HG03442 (cell line): Measurements from ENCODE around the gene BPIFA3.

Experiments
- ATAC-seq: cut with Tn5 transposase; IDR thresholded peaks from one replicate; pipeline ENCODE4 v1.9.1; 2021; ENCODE audit warnings: mild to moderate bottlenecking, moderate library complexity; ENCODE audit not compliant: unreplicated experiment

Gene BPIFA3

DNA sequence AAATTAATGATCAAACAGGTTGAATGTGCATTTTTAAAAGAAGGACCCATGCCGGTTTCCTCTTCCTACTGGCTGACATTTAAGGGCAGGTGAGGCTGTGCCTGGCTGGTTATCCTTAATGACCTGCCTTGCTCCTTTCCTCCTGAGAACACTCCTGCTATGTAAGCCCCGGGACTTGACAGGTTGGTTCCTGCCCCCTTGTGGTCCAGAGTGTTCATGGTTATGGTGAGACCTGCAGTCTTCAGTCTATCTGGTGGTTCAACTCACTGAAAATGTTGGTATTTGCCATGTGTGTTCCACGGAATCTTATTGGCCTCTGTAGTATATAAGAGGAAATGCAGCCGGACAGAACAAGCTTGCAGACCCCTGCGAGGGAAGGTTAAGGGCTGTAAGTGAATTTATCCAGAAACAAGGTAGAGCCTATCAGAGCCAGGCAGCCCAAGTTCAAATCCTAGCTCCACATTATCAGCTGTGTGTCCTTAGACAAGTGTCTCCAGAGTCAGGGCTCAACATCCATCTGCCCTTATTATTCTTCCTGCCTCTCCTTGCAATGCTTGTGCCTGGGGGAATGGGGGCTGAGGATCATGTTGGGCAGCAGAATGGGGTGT lies 5.2 kb upstream of the BPIFA3 start:
- ATAC-seq = no peak

DNA sequence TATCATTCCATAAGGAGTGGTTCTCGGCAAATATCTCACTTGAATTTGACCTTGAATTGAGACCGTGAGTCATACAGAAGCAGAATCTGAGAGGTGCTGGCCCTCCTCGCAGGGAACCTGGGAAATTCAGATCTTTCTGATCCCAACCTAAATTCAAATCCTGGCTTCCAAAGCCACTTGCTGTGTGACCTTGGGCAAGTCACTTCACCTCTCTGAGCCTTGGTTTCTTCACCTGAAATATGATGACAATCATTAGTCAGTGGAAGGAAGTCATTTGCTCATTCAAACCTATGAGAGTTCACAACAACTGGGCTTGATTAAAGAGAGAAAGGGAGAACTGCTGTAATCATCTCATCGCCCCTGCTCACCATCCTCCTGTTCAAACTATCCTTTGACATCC lies 7.2 kb downstream of the BPIFA3 start:
- ATAC-seq = no peak

- ATAC-seq = no peak
Measured at GRCh38 chr20:33229843-33230242, 12.7 kb downstream of the BPIFA3 start.

DNA sequence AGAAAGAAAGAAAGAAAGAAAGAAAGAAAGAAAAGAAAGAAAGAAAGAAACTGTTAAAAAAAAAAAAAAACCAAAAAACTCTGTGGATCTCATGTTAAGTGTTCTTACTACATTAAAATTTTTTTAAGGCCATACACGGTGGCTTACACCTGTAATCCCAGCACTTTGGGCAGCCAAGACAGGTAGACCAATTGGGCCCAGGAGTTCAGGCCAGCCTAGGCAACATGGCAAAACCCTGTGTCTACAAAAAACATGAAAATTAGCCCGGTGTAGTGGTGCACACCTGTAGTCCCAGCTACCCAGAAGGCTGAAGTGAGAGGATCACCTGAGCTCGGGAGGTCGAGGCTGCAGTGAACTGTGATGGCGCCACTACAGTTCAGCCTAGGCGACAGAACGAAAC lies 14.1 kb downstream of the BPIFA3 start:
- ATAC-seq = no peak

DNA sequence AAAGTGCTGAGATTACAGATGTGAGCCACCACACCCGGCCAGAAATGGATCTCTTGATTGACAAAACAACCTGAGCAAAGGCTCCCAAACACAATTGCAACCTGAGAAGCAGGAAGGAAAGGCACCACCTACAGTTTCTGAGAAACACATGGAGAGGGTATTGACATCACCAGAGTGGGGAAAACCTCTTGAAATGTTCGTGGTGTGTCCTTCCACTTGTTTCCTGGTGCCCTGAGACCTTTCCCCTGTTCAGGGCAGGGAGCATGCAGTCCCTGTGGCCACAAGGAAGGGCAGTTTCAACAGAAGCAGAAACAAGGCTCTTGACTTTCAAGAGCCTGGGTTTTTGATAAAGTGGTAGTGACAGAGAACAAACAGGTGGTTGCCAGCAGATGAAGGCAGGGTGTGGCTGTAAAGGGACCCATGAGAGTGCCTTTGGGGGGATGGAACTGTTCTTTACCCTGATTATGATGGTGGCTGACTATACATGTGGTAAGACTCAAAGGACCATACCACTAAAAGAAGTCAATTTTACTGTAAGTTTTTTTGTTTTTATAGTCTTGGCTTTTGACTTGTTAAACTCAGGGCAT lies 15.4 kb downstream of the BPIFA3 start:
- ATAC-seq = no peak

GRCh38 chr20:33233129-33233774 lies 16.1 kb downstream of the BPIFA3 start:
- no peak for ATAC-seq

- ATAC-seq = no peak
Measured at GRCh38 chr20:33234050-33234449, 16.9 kb downstream of the BPIFA3 start.

DNA sequence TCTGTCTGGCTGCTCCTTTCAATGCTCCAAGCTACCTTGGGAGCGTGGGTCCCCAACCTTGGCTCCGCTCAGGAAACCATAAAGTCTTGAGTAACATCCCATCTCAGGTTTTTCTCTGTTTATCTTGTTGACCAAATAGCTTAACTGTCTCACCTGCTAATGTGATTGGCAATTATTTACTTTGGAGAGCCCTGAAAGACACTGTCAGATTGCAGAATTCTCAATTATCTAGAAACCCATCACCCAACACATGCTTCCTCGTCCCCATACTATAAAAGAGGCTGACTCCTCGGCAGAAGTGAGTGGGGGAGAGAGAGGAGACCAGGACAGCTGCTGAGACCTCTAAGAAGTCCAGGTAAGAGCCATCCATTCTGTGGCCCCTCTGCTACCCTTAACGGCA lies 18.5 kb downstream of the BPIFA3 start, which contains the start of gene BPIFA1:
Gene BPIFA1 (plus strand): TSS at position 301 of the 400 bp plus-strand sequence. CDS start 1,716 bp downstream, outside the sequence.
- ATAC-seq = no peak

- no peak for ATAC-seq
Measured at GRCh38 chr20:33236351-33236750, 19.2 kb downstream of the BPIFA3 start.

DNA sequence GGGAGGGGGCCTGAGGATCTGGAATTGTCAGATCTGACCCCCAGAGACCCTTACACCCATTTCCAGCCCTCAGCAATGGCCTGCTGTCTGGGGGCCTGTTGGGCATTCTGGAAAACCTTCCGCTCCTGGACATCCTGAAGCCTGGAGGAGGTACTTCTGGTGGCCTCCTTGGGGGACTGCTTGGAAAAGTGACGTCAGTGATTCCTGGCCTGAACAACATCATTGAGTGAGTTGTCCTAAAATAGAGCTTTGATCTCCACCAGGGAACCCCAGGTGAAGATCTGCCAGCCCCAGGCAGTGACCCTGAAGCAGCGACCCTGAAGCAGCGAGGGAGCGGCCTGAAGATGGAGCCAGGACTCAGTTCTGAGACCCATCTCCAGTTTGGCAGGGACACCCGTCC lies 20.8 kb downstream of the BPIFA3 start:
- ATAC-seq = no peak

GRCh38 chr20:33239418-33239817 lies 22.3 kb downstream of the BPIFA3 start:
- ATAC-seq = no peak

DNA sequence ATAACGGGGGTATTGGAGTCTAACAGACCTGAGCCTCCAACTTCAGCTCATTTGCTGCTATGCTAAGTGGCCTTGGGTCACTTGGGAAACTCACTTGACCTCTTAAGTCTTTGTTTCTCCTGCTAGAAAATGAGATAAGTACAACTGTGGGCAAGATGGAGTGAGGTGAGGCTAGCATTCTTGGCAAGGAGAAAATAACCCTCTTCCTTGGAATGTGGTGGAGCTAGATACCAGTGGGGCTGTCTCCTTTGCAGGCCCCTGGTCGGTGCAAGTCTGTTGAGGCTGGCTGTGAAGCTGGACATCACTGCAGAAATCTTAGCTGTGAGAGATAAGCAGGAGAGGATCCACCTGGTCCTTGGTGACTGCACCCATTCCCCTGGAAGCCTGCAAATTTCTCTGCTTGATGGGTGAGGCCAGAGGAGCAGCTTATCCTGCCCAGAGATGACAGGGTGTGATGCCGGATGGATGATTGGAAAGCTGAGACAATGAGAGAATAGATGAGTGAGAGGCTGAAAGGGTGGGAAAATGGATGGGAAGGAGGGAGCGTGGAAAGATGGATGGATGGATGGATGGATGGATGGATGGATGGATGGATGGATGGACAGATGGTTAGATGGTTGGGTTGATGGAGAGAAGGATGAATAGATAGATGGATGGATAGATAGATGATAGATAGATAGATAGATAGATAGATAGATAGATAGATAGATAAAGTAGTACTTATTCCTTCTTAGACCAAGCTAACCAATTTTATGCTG lies 23.0 kb downstream of the BPIFA3 start:
- ATAC-seq = no peak

DNA sequence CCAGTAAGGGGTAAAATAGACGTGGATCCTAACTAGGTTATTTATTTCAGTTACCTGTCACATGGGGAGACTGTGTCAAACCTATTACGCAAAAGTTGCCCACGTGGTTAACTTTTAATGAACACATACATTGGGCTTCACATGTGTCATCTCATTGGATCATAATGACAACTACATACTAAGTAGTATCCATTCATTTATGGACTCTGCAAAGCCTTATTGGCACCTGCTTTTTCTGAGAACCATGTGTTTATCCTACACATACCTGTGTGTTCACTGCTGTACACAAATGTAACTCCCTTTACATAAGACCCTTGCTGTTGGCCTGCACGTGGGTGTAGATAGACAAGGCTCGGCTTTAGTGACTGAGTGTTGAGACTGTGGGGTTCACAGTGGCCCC lies 23.8 kb downstream of the BPIFA3 start:
- ATAC-seq = no peak

DNA sequence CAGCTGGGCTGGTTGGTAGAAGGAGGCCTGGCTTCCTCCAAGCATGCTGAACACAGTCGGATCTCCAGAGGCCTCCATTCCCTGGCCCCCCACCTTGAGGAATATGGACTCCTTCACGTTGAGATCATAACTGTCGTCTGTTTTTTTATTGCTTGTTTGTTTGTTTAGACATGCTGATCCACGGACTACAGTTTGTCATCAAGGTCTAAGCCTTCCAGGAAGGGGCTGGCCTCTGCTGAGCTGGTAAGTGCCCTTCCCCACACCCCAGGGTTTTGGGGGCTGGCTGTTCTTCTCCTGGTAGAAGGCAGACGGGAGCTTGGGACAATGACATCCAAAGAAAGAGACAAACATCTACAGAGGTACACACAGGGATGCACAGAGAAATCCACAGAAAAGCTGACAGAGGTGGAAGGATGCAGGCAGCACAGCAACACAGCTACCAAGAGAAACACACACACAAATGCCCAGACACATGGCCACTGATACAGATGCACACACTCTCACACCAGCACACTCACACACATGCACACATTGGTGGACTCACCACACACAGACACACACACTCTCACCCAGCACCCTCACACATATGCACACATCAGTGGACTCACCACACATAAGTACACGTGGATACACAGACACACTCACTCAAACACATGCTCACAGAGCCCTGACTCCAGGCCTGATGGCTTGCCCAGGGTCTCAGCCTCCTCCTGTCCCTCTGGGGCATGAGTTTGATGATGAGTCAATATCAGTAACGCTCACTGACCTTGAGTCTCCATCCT lies 25.4 kb downstream of the BPIFA3 start:
- ATAC-seq = no peak

GRCh38 chr20:33246077-33246476 lies 28.9 kb downstream of the BPIFA3 start:
- ATAC-seq = no peak

GRCh38 chr20:33249456-33249855 lies 32.3 kb downstream of the BPIFA3 start:
- ATAC-seq = no peak

DNA sequence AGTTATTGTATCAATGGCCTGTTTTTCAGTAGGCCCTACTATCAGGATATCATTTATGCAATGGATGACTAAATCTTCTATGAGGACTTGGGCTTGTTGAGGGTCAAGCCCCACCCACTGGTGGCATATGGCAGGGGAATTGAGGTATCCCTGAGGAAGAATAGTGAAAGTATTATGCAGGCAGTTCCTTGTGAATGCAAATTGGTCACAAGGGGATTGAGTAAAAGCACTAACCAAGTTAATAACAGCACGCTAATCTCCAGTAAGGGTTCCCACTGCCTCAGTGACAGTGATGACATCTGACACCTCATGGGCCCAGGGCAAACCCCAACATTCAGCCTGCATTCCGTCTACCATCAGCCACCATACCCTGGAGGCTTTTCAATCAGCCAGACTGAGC lies 33.5 kb downstream of the BPIFA3 start:
- no peak for ATAC-seq

DNA sequence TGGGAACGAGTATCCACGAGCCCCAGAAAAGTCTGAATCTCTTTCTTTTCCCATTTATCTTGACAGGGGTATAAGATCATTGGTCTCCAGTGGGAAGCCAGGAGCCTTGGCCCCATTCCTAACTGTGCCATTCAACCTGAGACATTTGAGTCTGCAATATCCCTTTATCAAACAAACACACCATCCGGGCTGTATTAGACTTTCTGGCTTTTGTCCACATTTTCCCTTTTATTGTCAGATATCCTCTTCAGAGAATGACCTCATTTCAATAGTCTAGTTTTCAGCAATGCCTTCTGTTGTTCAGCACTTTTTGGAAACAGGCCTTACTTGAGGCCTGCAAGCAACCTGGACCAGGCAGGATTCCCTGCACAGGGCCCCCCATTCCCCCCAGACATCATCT lies 34.3 kb downstream of the BPIFA3 start:
- ATAC-seq = no peak

DNA sequence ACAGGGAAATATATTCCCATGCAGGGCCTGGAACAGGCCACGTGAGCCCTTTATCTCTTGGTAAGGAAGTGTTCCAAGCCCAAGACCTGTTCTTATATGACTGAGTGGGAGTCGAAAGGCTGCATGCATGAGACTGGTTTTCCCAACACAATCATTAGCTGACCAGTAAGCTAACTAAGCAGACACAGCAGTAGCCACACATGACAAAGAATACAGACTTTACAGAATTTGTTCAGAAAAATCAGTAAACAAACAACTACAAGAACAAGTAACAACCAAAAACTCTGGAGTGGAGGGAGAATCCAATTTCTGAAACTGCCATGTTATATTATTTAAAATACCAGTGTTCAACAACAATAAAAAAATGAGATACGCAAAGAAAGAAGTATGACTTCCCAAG lies 35.3 kb downstream of the BPIFA3 start:
- ATAC-seq = no peak

DNA sequence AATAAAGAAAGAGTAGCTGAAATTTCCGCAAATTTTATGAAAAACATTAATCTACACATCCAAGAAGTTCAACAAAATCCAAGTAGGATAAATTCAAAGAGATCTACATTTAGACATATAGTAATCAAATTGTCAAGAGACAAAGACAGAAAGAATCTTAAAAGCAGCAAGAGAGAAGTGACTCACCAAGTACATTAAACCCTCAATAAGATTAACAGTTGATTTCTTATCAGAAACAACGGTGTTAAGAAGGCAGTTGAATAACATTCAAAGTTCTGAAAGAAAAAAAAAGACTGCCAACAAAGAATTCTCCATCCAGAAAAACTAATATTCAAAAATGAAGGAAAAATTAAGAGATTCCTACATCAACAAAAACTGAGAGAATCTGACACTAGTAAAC lies 37.9 kb downstream of the BPIFA3 start:
- ATAC-seq = no peak

GRCh38 chr20:33257237-33257636 lies 40.1 kb downstream of the BPIFA3 start:
- ATAC-seq = no peak
